Parathyroid adenoma (tissue), 2 donors: ENCODE data around the gene COL23A1.

ENCODE experiments used
- H2AFZ ChIP-seq: fragments of 300-600 bp; sonication (generic); one replicate; pipeline ENCODE4 v1.7.0; 2017; ENCODE audit warnings: antibody characterized with exemption, mild to moderate bottlenecking
- H3K27ac ChIP-seq: fragments of 300-600 bp; sonication (generic); one replicate; pipeline ENCODE4 v1.7.0; 2017
- H3K27me3 ChIP-seq: fragments of 300-600 bp; sonication (generic); one replicate; pipeline ENCODE4 v1.7.0; 2017; ENCODE audit warnings: low read length; ENCODE audit not compliant: control insufficient read depth, insufficient read depth
- H3K36me3 ChIP-seq: fragments of 300-600 bp; sonication (generic); one replicate; pipeline ENCODE4 v1.7.0; 2017; ENCODE audit warnings: low read length; ENCODE audit not compliant: control insufficient read depth, insufficient read depth
- H3K4me1 ChIP-seq: fragments of 300-600 bp; sonication (generic); one replicate; pipeline ENCODE4 v1.7.0; 2017; ENCODE audit warnings: control low read depth
- H3K4me2 ChIP-seq: fragments of 300-600 bp; sonication (generic); one replicate; pipeline ENCODE4 v1.7.0; 2017; ENCODE audit warnings: low read length
- H3K4me3 ChIP-seq: fragments of 300-600 bp; sonication (generic); one replicate; pipeline ENCODE4 v1.7.0; 2017; ENCODE audit warnings: low read depth, low read length
- H3K79me2 ChIP-seq: fragments of 300-600 bp; sonication (generic); one replicate; pipeline ENCODE4 v1.7.0; 2017; ENCODE audit warnings: control low read depth
- H3K9ac ChIP-seq: fragments of 300-600 bp; sonication (generic); one replicate; pipeline ENCODE4 v1.7.0; 2017; ENCODE audit warnings: mild to moderate bottlenecking
- H3K9me3 ChIP-seq: fragments of 300-600 bp; sonication (generic); one replicate; pipeline ENCODE4 v1.7.0; 2017; ENCODE audit warnings: low read length; ENCODE audit not compliant: control insufficient read depth
- CTCF ChIP-seq: fragments of 300-600 bp; sonication (generic); IDR thresholded peaks from one replicate; pipeline ENCODE4 v1.7.0; 2017; ENCODE audit warnings: antibody characterized with exemption, mild to moderate bottlenecking
- donor health status: primary hyperparathyroidism.

The COL23A1 gene

DNA sequence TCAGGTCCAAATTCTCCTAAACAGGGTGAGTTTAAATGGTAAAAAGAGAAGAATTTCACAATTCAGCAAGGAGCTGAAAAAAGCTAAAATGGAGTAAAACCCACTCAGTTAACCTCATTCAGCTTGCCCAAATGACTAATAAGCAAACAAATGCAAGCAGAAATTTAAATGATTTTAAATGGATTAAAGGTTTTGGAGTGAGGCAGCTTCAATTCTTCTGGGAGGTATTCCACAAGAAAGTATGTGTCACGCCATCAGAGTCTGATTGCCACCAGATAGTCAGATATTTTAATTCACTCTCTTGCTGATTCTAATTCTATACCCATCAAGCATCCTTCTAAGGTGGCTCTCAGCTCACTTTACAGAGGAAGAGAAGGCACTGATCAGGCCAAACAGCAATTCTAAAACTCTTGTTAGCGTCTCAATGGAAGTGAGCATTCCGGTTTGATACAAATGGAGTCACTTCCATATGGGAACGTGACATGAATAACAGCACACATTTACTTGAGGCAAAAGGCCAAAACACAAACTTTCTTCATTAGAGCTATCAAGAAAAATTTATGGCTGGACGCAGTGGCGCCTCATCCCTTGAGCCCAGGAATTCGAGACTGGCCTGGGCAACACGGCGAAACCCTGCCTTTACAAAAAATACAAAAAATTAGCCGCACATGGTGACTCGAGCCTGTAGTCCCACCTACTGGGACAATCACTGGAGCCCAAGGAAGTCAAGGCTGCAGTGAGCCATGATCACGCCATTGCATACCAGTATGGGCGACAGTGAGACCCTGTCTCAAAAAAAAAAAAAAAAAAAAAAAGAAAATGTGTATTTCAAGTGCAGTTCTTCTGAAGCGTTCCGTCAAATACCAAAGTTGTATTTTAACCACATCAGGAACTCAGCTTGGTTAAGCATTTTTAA is 34.7 kb upstream of the COL23A1 start:
- peaks cover 19% of the 10 kb centered on the region for H3K79me2 ChIP-seq
- H3K4me1 ChIP-seq: peaks cover 14% of the 10 kb centered on the region
- H3K4me2 ChIP-seq: peak overlapping the region; percentile 57
- H3K9me3 ChIP-seq: no peaks in the 10 kb centered on the region
- H3K36me3 ChIP-seq: no peaks in the 10 kb centered on the region
- H3K27me3 ChIP-seq: no peaks in the 10 kb centered on the region
- H2AFZ ChIP-seq: no peak overlapping the region
- H3K27ac ChIP-seq: no peak overlapping the region
- no peak overlapping the region for H3K9ac ChIP-seq
- H3K4me3 ChIP-seq: peak overlapping the region; percentile 79
- TF ChIP-seq CTCF: no peak

DNA sequence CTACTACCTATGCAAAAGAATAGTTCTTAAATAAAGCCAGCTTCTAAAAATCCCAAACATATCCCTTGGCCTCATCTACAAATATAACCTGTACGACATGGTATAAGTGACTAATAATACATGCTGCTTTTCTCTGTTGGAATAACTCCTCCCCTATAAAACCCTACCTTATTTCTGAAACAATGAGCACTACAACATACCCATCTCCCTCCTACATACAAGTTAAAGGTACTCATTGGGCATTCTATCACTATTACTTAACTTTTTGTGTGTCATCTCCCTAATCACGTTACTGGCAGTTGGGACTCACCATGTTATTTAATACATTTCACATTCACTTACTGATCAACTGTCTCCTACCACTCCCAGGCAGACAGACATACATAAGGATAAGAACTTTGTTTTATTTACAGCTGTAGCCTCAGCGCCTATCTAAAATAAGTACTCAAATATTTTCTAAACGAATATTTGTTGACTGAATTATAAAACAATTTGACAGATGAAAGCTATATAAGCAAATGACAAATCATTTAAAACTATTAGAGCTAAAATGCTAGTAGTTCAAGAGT is 32.6 kb upstream of the COL23A1 start:
- Histone ChIP-seq H3K4me1 (peaks cover 14% of the 10 kb centered on the region), H3K36me3 (no peaks in the 10 kb centered on the region)

DNA sequence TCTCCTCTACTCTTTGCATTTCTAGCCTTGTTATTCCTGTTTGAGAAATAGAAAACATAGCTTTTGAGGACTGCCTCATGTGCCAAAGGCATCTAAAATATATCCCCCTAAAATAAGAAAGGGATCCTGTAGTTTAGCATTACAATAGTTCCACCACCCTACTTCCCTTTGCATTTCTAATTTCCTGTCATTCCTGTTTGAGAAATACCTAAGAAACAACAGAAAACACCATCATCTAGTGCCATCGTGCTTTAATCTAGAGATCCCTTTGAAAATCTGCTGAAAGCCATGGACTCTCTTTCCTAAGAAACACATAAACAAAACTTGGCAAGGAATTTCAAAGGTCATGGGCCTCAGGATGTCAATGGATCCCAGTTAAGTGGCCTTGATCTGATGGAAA is 29.2 kb upstream of the COL23A1 start:
- H3K36me3 ChIP-seq: no peaks in the 10 kb centered on the region
- TF ChIP-seq CTCF: no peak
- H3K27ac ChIP-seq: no peak overlapping the region

More for the DNA sequence above, 32.6 kb upstream of the COL23A1 start:
- Histone ChIP-seq H3K4me3 (no peak overlapping the region), H3K9ac (no peak overlapping the region), H3K9me3 (no peaks in the 10 kb centered on the region), H3K27ac (no peak overlapping the region), H3K79me2 (peaks cover 23% of the 10 kb centered on the region), H2AFZ (no peak overlapping the region), H3K4me2 (no peak overlapping the region), H3K27me3 (no peaks in the 10 kb centered on the region)
- TF ChIP-seq CTCF: no peak

DNA sequence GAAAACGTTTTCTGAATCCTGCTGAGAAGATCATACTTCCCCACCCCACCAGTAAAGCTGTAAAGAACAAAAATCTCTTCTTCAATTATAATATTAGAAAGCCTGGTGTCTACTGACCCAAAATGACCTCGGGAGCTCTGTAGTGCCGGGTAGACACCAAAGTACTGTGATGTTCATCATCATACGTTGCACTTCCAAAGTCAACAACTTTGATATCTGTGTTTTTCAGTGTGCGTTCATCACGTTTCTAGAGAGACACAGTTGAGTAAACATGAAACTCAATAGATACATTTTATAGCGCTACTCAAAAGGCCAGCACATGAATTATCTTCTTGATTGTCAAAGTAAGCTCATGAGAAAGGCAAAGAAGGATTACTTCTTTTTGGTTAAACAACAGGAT is 22.1 kb upstream of the COL23A1 start:
- no peak for TF ChIP-seq CTCF
- Histone ChIP-seq H3K36me3 (no peaks in the 10 kb centered on the region), H3K9ac (no peak overlapping the region), H3K9me3 (no peaks in the 10 kb centered on the region), H3K4me2 (no peak overlapping the region), H3K27ac (no peak overlapping the region), H3K79me2 (peaks cover 19% of the 10 kb centered on the region), H3K4me1 (no peaks in the 10 kb centered on the region), H3K4me3 (no peak overlapping the region), H2AFZ (no peak overlapping the region), H3K27me3 (no peaks in the 10 kb centered on the region)

More for the DNA sequence above, 29.2 kb upstream of the COL23A1 start:
- no peak overlapping the region for H3K4me3 ChIP-seq
- no peak overlapping the region for H2AFZ ChIP-seq
- no peaks in the 10 kb centered on the region for H3K9me3 ChIP-seq
- H3K27me3 ChIP-seq: no peaks in the 10 kb centered on the region
- H3K79me2 ChIP-seq: peaks cover 32% of the 10 kb centered on the region
- peaks cover 6% of the 10 kb centered on the region for H3K4me1 ChIP-seq
- H3K9ac ChIP-seq: no peak overlapping the region
- H3K4me2 ChIP-seq: no peak overlapping the region
